PC-3 (cell line): ENCODE results near the gene TBX6. TPM values are rescaled to one million over a fixed set of nuclear protein-coding genes. Genes with fewer than 3 reads are reported as not detected.

Experiments
- ATAC-seq: fragments of 200-7000 bp; cut with Tn5 transposase; 2 replicates; pipeline ENCODE4 v1.9.1; 2020; ENCODE audit warnings: mild to moderate bottlenecking, moderate library complexity
- BruUV-seq: library from RNA; stranded (reverse); fragments of 400-500 nt; replicated peaks from 2 replicates; lab custom pipeline; 2021; lab: Mats Ljungman, UMichigan
- CTCF ChIA-PET: fragments of 300-600 bp; sonication (Branson Sonifier 250); formaldehyde crosslinking; loops from one replicate; lab custom pipeline; 2022; ENCODE audit warnings: antibody characterized with exemption; lab: Charles Lee
- POLR2A ChIA-PET: fragments of 300-600 bp; sonication (Branson Sonifier 250); formaldehyde crosslinking; loops from one replicate; lab custom pipeline; 2022; ENCODE audit warnings: antibody characterized with exemption; ENCODE audit not compliant: unreplicated experiment; lab: Charles Lee
- DNase-seq: peaks from one replicate; pipeline ENCODE4 v3.0.0-alpha.2; 2015
- H2AFZ ChIP-seq: fragments of 300-600 bp; sonication (generic); 2 replicates; pipeline ENCODE4 v1.6.0; 2016; ENCODE audit warnings: antibody characterized with exemption, low read length
- H3F3A ChIP-seq: fragments of 300-600 bp; sonication (generic); one replicate; pipeline ENCODE4 v1.6.0; 2017; ENCODE audit warnings: antibody characterized with exemption, low read length, control low read depth, mild to moderate bottlenecking; ENCODE audit not compliant: unreplicated experiment
- H3K27ac ChIP-seq: fragments of 300-600 bp; sonication (generic); 2 replicates; pipeline ENCODE4 v1.5.1; 2016; ENCODE audit warnings: mild to moderate bottlenecking, low read length
- H3K27me3 ChIP-seq: fragments of 300-600 bp; sonication (generic); 2 replicates; pipeline ENCODE4 v1.6.1; 2016; ENCODE audit warnings: low read length, mixed read lengths
- H3K36me3 ChIP-seq: fragments of 300-600 bp; sonication (generic); 2 replicates; pipeline ENCODE4 v1.6.1; 2016; ENCODE audit warnings: low read depth, mixed run types, low read length, mixed read lengths
- H3K4me1 ChIP-seq: fragments of 300-600 bp; sonication (generic); 2 replicates; pipeline ENCODE4 v1.5.1; 2016; ENCODE audit warnings: low read length; ENCODE audit not compliant: insufficient read depth
- H3K4me2 ChIP-seq: fragments of 300-600 bp; sonication (generic); 2 replicates; pipeline ENCODE4 v1.6.0; 2016; ENCODE audit warnings: low read length
- H3K4me3 ChIP-seq: fragments of 300-600 bp; sonication (generic); 2 replicates; pipeline ENCODE4 v1.5.1; 2016; ENCODE audit warnings: mild to moderate bottlenecking, low read length, mixed read lengths
- H3K79me2 ChIP-seq: fragments of 300-600 bp; sonication (generic); 2 replicates; pipeline ENCODE4 v1.6.1; 2017; ENCODE audit warnings: low read length, mixed read lengths
- H3K9ac ChIP-seq: fragments of 300-600 bp; sonication (generic); 2 replicates; pipeline ENCODE4 v1.6.0; 2016; ENCODE audit warnings: mild to moderate bottlenecking, low read length
- H3K9me2 ChIP-seq: fragments of 300-600 bp; sonication (generic); replicated peaks from 2 replicates; pipeline ENCODE4 v1.6.1; 2016; ENCODE audit warnings: mixed run types, low read length, mixed read lengths
- H3K9me3 ChIP-seq: fragments of 300-600 bp; sonication (generic); 2 replicates; pipeline ENCODE4 v1.6.1; 2016; ENCODE audit warnings: low read length, mixed read lengths
- H4K20me1 ChIP-seq: fragments of 300-600 bp; sonication (generic); 2 replicates; pipeline ENCODE4 v1.6.1; 2016; ENCODE audit warnings: low read length, mixed read lengths
- EZH2 ChIP-seq: fragments of 300-600 bp; sonication (generic); IDR thresholded peaks from one replicate; pipeline ENCODE4 v1.6.1; 2017; ENCODE audit warnings: antibody characterized with exemption, mild to moderate bottlenecking, low read length; ENCODE audit not compliant: unreplicated experiment
- EZH2phosphoT487 ChIP-seq: fragments of 300-600 bp; sonication (generic); IDR thresholded peaks from 2 replicates; pipeline ENCODE4 v1.6.1; 2018; ENCODE audit warnings: mild to moderate bottlenecking, antibody characterized with exemption, low read length, borderline replicate concordance
- intact Hi-C: fragments of 100-400 bp; cut with micrococcal nuclease; formaldehyde crosslinking; loops from 2 replicates; pipeline ENCODE4 v1.9.0; 2023
- total RNA-seq: library from RNA; depleted of rRNA; stranded (reverse); fragments of >200 nt; gene quantifications from 2 replicates; pipeline ENCODE4 v1.2.3, GENCODE V29; 2014
- TF ChIP-seq, protein P1 (sequence below): fragments of 300-600 bp; sonication (generic); conservative IDR thresholded peaks from 2 replicates; pipeline ENCODE4 v1.5.1; 2017; ENCODE audit warnings: antibody characterized with exemption, low read depth, mild to moderate bottlenecking, low read length

The TBX6 gene
- total RNA-seq, 1 experiment from 2014 or later: 1.1 TPM

DNA sequence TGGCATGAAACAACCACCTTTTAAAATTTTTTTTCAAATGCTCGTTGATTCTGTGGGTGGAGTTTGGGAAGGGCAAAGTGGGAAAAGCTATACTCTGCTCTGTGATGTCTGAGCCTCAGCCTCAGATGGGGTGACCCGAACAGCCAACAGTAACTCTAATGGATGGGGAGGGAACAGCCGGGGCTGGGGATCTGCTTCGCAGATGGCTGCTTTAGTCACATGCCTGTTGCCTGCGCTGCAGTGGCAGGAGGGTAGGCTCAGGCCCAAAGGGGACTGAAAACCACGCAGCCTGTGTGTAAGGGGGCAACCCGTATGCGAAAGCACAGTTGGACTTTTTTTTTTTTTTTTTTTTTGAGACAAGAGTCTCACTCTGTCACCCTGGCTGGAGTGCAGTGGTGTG is 46.2 kb upstream of the TBX6 start:
- TF ChIP-seq EZH2 (no peak), EZH2phosphoT487 (no peak)
- TF ChIP-seq, protein P1, sequence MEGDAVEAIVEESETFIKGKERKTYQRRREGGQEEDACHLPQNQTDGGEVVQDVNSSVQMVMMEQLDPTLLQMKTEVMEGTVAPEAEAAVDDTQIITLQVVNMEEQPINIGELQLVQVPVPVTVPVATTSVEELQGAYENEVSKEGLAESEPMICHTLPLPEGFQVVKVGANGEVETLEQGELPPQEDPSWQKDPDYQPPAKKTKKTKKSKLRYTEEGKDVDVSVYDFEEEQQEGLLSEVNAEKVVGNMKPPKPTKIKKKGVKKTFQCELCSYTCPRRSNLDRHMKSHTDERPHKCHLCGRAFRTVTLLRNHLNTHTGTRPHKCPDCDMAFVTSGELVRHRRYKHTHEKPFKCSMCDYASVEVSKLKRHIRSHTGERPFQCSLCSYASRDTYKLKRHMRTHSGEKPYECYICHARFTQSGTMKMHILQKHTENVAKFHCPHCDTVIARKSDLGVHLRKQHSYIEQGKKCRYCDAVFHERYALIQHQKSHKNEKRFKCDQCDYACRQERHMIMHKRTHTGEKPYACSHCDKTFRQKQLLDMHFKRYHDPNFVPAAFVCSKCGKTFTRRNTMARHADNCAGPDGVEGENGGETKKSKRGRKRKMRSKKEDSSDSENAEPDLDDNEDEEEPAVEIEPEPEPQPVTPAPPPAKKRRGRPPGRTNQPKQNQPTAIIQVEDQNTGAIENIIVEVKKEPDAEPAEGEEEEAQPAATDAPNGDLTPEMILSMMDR: no peak
- Histone ChIP-seq H3K27me3 (no peaks in the 10 kb centered on the region), H3K79me2 (no peaks in the 10 kb centered on the region), H3K4me2 (no peak overlapping the region), H3K27ac (no peak overlapping the region), H3K4me1 (no peaks in the 10 kb centered on the region), H3K4me3 (no peak overlapping the region), H3K9ac (no peak overlapping the region), H3K9me2 (no peaks in the 10 kb centered on the region), H4K20me1 (no peaks in the 10 kb centered on the region), H3K9me3 (no peaks in the 10 kb centered on the region), H2AFZ (no peak overlapping the region), H3F3A (no peaks in the 10 kb centered on the region), H3K36me3 (no peaks in the 10 kb centered on the region)
- ChIA-PET CTCF (no interaction called here), POLR2A (no interaction called here)
- no TSS peak for BruUV-seq
- ATAC-seq (no peak), DNase-seq (no peak)
- intact Hi-C loops: no loop called here

DNA sequence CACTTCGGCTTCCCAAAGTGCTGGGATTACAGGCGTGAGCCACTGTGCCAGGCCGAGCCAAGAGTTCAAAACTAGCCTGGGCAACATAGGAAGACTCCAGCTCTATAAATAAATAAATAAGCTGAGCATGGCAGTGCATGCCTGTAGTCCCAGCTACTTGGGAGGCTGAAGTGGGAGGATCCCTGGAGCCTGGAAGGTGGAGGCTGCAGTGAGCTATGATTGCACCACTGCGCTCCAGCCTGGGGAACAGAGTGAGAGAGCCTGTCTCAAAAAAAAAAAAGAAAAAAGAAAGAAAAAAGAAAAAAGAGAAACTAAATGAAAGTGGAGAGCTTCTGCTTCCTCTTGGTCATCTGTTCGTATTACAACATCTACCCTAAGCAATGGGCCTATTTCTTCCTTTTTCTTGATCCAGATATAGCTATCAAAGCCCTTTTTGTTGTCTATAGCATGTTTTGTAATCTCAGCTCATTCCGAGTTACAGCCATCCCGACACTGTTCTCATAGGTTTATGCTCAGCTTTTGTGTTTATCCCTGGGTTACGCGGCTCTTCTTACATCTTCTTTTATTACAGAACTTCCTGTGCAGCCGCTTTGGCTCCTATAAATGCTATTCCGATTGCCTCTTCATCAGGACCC is 45.4 kb upstream of the TBX6 start:
- POLR2A ChIA-PET: interaction anchor here (0.5 kb wide), 1 partner anchor 22 kb away, joined by 16 read pairs; no protein-coding TSS in a partner anchor
- no peaks in the 10 kb centered on the region for H3K4me1 ChIP-seq
- H3K27ac ChIP-seq: no peak overlapping the region
- H2AFZ ChIP-seq: no peak overlapping the region
- no peaks in the 10 kb centered on the region for H3K9me2 ChIP-seq
- H4K20me1 ChIP-seq: no peaks in the 10 kb centered on the region
- TF ChIP-seq, protein P1: no peak
- no peak for TF ChIP-seq EZH2phosphoT487
- no peak overlapping the region for H3K4me3 ChIP-seq
- BruUV-seq: no TSS peak
- H3F3A ChIP-seq: no peaks in the 10 kb centered on the region
- H3K4me2 ChIP-seq: no peak overlapping the region; the same call in 1 of the 2 replicates
- DNase-seq (no peak), ATAC-seq (no peak)
- no peaks in the 10 kb centered on the region for H3K79me2 ChIP-seq
- intact Hi-C loops: no loop called here
- CTCF ChIA-PET: no interaction called here
- no peaks in the 10 kb centered on the region for H3K27me3 ChIP-seq
- no peak overlapping the region for H3K9ac ChIP-seq
- H3K36me3 ChIP-seq: no peaks in the 10 kb centered on the region
- no peaks in the 10 kb centered on the region for H3K9me3 ChIP-seq

DNA sequence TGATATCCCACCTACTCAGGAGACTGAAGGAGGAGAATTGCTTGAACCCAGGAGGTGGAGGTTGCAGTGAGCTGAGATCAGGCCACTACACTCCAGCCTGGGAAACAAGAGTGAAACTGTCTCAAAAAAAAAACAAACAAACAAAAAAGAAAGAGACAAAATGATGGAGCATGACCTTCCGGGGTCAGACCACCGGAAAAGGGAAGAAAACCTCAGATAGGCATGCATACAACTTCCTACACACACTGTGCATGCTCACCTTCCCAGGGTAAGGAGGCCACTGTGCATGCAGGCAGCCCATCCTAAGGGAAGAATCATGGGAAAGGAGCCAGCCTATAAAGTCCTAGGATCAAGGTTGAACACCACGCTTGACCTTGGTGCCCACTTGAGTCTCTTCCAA is 40.9 kb upstream of the TBX6 start:
- no peak overlapping the region for H3K4me3 ChIP-seq
- no peak overlapping the region for H3K27ac ChIP-seq
- H3K36me3 ChIP-seq: no peaks in the 10 kb centered on the region
- H3K9me3 ChIP-seq: no peaks in the 10 kb centered on the region
- DNase-seq (no peak), ATAC-seq (no peak)
- no peaks in the 10 kb centered on the region for H4K20me1 ChIP-seq
- no TSS peak for BruUV-seq
- H3F3A ChIP-seq: no peaks in the 10 kb centered on the region
- no peaks in the 10 kb centered on the region for H3K27me3 ChIP-seq
- H3K9me2 ChIP-seq: no peaks in the 10 kb centered on the region
- TF ChIP-seq EZH2 (no peak), EZH2phosphoT487 (no peak)
- TF ChIP-seq, protein P1: no peak
- no peak overlapping the region for H3K9ac ChIP-seq
- H2AFZ ChIP-seq: no peak overlapping the region
- no peaks in the 10 kb centered on the region for H3K4me1 ChIP-seq
- CTCF ChIA-PET: no interaction called here
- H3K79me2 ChIP-seq: no peaks in the 10 kb centered on the region
- intact Hi-C loops: no loop called here
- POLR2A ChIA-PET: no interaction called here
- no peak overlapping the region for H3K4me2 ChIP-seq
